BJ (cell line): ENCODE results near the gene LATS2. TPM values are rescaled to one million over a fixed set of nuclear protein-coding genes. Genes with fewer than 3 reads are reported as not detected.

Source experiments
- CTCF ChIA-PET: fragments of 350-600 bp; formaldehyde crosslinking; extraction: SDS; loops from one replicate; lab custom pipeline; 2021; ENCODE audit warnings: antibody characterized with exemption, inconsistent platforms; lab: Yijun Ruan, JAX
- POLR2A ChIA-PET: fragments of 300-600 bp; sonication (Branson Sonifier 250); formaldehyde crosslinking; extraction: SDS; loops from one replicate; lab custom pipeline; 2021; ENCODE audit warnings: antibody characterized with exemption; lab: Charles Lee
- DNase-seq: peaks from one replicate; pipeline ENCODE4 v3.0.0-alpha.2; 2011; ENCODE audit warnings: low read depth
- H3K27me3 ChIP-seq: 2 replicates; pipeline ENCODE4 v1.6.0; 2011; ENCODE audit warnings: low read length; ENCODE audit not compliant: control insufficient read depth, insufficient read depth
- H3K36me3 ChIP-seq: 2 replicates; pipeline ENCODE4 v1.5.1; 2011; ENCODE audit warnings: low read length; ENCODE audit not compliant: control insufficient read depth, insufficient read depth
- H3K4me3 ChIP-seq: 2 replicates; pipeline ENCODE4 v1.5.1; 2011; ENCODE audit warnings: low read depth, mild to moderate bottlenecking, control low read depth, low read length
- CTCF ChIP-seq: IDR thresholded peaks from 2 replicates; pipeline ENCODE4 v1.5.1; 2011; ENCODE audit warnings: low read depth, mild to moderate bottlenecking, control low read depth, inconsistent platforms, low read length, moderate library complexity; ENCODE audit not compliant: insufficient read depth
- polyA plus RNA-seq: library from polyadenylated mRNA; depleted of rRNA; stranded (reverse); fragments of >200 nt; gene quantifications from 2 replicates; pipeline ENCODE4 v1.2.3, GENCODE V29; 2011

LATS2 gene
- polyA plus RNA-seq, 1 experiment, result 20.0 TPM

- ChIA-PET CTCF (interaction anchor here (1.4 kb wide), 1 partner anchor 10 kb away, joined by 4 read pairs; no protein-coding TSS in a partner anchor), POLR2A (no interaction called here)
- TF ChIP-seq CTCF, result no peak
Measured at GRCh38 chr13:20983386-20983785, 78.0 kb downstream of the LATS2 start.

GRCh38 chr13:20981370-20982095 lies 79.9 kb downstream of the LATS2 start:
- DNase-seq, result no peak
- ChIA-PET CTCF (interaction anchor here (1.7 kb wide), 1 partner anchor 38 kb away, joined by 4 read pairs; no protein-coding TSS in a partner anchor), POLR2A (no interaction called here)
- peaks cover 30% of the 10 kb centered on the region for H3K36me3 ChIP-seq
- no peaks in the 10 kb centered on the region for H3K27me3 ChIP-seq
- TF ChIP-seq CTCF, result no peak
- no peak overlapping the region for H3K4me3 ChIP-seq

More at GRCh38 chr13:20983386-20983785, 78.0 kb downstream of the LATS2 start:
- Histone ChIP-seq H3K36me3 (peaks cover 37% of the 10 kb centered on the region), H3K4me3 (no peak overlapping the region), H3K27me3 (no peaks in the 10 kb centered on the region)
- DNase-seq, result no peak

GRCh38 chr13:20980899-20981298 lies 80.5 kb downstream of the LATS2 start:
- ChIA-PET CTCF (interaction anchor here (1.7 kb wide), 1 partner anchor 37 kb away, joined by 4 read pairs; no protein-coding TSS in a partner anchor), POLR2A (no interaction called here)
- no peak for DNase-seq
- H3K27me3 ChIP-seq, result no peaks in the 10 kb centered on the region
- peaks cover 30% of the 10 kb centered on the region for H3K36me3 ChIP-seq
- no peak for TF ChIP-seq CTCF
- H3K4me3 ChIP-seq, result no peak overlapping the region

GRCh38 chr13:20980430-20980829 lies 81.0 kb downstream of the LATS2 start:
- Histone ChIP-seq H3K4me3 (no peak overlapping the region), H3K36me3 (peaks cover 31% of the 10 kb centered on the region), H3K27me3 (no peaks in the 10 kb centered on the region)
- POLR2A ChIA-PET, result no interaction called here
- CTCF ChIA-PET, result no interaction called here
- TF ChIP-seq CTCF, result no peak
- no peak for DNase-seq

- Histone ChIP-seq H3K27me3 (no peaks in the 10 kb centered on the region), H3K4me3 (no peak overlapping the region), H3K36me3 (peaks cover 36% of the 10 kb centered on the region)
- DNase-seq, result no peak
- POLR2A ChIA-PET, result no interaction called here
- no peak for TF ChIP-seq CTCF
- CTCF ChIA-PET, result no interaction called here
Measured at GRCh38 chr13:20977394-20977793, 84.0 kb downstream of the LATS2 start.
